NCI-H2227 (cell line): ENCODE measurements around the gene ICOS.
"Not testable (repeated sequence)": the region's sequence is repeated elsewhere in the genome, so short reads cannot be mapped to it uniquely, and the experiment has no call there.

ENCODE experiments used
- DNase-seq: peaks from one replicate; lab custom pipeline; 2025; ENCODE audit not compliant: unreplicated experiment; lab: John Stamatoyannopoulos, UW

Gene ICOS

DNA sequence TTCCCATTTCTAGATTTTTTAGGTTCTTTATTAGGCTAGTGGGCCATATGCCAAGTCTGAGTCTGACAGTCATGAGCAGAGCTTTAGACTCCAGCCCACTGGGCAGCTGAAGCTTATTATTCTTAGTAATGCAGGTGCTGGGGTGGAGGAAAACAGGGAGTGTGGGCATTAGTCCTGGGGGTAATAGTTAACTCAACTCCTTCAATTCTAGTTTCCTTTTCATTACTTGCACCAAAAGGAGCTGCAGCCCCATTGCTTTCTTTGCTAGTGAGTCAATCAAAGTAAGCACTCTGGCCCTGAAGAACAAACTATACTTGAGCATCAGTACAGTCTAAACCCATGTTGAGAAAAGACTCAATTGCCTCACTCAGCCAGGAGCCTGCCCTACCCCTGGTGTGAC is 35.5 kb downstream of the ICOS start:
- DNase-seq: no peak

DNA sequence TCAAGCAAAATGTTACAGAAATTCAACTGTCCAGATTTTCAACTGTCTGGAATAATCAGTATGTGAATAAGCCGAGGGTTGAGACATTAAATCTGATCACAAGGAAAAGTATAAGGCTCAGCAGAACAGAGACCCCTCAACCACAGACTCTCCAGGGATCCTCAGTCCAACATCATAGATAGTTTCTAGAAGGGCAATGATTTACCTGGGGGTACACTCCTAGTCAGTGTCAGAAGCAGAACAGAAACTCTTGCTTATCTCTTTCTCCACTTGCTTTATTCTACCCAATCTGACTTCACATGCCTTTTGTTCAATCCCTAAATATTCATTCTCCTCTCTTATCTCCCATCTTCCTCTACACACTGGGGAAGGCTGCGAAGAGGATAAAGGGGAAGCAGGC is 36.4 kb downstream of the ICOS start:
- no peak for DNase-seq

DNA sequence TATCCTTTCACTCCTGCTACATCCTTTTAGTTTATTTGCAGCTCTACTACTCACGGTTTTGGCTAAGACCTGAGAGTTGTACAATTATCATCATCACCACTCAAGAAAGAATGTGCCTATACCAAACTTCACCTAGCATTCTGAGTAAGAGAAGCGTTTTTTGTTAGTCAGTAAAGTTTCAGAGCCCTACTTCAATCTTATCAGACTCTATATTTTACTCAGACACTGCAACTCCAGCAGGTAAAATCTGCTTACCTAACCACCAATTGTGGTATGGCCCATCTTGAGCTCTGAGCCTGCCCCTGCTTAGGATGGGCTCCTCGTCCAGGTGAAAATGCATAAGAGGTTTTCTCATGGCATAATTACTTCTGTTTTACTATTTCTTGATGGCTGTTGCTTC is 37.1 kb downstream of the ICOS start:
- no peak for DNase-seq

DNA sequence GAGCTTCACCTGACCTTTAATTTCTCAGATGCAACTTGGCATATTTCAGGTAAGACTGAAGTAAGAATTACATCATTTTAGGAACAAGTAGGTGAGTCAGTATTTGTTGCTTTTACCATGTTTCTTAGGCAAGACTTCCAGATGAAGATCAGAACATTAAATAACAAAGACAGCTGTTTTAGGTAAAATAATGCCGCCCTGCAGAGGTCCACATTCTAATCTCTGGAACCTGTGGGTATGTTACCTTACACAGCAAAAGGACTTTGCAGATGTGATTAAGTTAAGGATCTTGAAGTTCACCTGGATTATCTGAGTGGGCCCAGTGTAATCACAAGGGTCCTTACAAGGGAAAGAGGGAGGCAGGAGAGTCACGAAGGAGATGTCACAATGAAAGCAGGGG is 39.3 kb downstream of the ICOS start:
- DNase-seq: no peak

DNA sequence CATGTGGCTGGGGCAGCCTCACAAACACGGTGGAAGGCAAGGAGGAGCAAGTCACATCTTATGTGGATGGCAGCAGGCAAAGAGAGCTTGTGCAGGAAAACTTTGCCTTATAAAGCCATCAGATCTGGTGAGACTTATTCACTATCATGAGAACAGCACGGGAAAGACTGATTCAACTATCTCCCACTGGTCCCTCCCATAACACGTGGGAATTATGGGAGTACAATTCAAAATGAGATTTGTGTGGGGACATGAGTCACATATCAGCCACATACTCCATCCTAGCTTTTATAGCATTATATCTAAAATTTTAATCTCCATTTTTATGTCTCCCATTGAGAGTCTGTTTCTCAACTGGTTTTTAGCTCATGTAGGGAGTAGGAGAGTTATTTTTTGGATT is 45.7 kb downstream of the ICOS start:
- DNase-seq: no peak

DNA sequence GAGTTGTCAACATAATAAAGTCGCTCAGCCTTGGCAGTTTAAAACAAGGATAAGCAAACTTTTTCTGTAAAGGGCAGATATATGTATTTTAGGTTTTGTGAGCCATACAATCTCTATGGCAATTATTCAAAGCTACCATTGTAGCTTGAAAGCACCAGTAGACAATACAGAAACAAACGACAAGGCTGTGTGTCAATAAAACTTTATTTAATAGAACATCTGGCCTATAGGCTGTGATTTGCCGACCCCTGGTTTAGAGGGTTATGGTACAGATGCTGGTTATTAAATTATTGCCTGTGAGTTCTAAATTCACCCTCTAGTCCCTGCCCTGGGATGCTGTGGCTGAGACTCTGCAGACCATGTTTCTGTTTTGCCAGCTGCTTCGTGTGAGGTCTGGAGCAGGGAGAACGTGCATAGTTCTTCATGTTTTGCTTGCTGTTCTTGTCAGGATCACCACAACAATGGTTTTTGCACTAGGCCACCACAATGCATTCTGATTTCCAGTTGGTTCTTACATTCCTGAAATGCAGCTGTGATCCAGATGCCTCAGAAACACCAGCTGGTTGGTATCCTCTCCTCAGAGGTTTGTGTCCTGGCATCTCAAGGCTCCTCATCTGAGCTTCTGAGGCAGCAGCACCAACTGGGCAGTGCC is 46.6 kb downstream of the ICOS start:
- DNase-seq: no peak

DNA sequence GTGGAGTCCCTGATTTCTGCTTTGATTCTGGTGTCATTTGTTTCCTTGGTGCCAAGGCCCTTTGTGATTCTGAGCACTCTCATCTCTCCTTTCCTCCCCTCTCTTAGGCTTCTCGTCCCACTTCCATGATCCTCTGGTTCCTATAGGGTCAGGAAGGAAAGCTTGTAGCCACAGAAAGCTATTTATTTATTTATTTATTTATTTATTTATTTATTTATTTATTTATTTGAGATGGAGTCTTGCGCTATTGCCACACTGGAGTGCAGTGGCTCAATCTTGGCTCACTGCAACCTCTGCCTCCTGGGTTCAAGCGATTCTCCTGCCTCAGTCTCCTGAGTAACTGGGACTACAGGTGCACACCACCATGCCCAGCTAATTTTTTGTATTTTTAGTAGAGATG is 49.4 kb downstream of the ICOS start:
- DNase-seq: not testable (repeated sequence)

DNA sequence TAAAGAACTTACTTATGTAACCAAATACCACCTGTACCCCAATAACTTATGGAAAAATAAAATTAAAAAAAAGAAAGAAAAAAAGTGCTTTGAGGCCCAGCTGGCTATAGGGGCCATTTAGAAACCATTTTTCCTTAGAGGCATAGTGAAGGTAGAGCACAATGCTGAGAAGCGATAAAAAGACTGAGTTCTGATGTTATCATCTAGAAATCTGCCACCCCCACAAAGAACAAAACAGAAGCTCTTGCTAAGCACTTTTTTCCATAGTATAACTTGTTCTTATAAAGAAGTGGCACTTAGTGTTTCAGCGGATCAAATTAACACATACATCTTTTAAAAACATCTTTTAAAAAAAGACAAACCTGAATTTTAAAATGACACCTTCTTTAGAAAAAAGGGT is 51.4 kb downstream of the ICOS start:
- DNase-seq: no peak

DNA sequence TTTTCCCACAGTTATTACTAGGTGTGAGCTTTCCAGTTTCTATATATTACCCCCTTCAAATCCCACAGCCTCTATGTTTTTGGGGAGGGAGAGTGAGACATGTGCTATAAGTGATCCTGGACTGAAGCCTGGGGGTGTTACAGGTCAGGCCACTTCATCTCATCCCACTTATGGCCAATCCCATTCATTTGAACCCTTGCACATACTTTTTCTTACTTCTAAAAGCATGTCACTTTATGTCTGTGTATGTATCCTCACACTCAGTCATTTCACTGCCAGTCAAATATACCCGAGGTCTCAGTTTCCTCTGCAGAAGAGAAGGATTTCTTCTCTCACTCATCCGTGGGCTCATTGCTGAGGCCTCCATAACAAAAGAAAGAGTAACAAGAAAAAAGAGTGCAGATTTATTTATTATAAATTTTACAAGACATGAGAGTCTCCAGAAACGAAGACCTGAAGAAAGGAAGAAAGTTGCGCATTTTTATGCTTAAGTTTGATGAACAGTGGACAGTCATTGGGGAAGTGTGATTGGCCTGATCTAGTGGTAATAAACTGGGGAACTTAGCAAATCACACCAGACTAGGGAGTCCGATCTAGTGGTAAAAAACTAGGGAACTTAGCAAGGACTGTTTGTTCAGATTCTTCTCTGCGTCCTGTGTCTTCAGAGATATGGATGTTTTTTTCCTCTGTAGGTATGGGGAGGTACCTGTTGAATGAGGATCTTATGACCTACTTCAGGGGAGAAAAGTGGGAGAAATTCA is 52.1 kb downstream of the ICOS start:
- no peak for DNase-seq

DNA sequence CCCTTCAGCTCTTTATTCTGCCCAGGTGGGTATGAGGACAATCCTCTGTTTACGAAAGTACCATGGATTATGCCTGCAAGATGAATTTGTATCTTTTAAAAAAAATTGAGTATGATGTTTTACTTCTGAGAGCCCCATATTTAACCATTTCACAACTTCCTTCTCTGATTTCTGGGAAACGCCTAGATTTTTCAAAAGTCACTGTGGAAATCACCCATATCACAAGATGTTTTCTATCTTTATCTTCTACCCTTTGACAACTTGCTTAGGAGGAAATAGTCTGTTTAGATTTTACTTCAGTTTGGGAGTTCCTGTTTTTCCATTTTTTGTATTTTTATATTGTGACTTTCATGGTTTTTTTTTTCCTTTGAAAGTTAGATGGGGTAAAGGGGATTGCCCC is 53.0 kb downstream of the ICOS start:
- DNase-seq: no peak

DNA sequence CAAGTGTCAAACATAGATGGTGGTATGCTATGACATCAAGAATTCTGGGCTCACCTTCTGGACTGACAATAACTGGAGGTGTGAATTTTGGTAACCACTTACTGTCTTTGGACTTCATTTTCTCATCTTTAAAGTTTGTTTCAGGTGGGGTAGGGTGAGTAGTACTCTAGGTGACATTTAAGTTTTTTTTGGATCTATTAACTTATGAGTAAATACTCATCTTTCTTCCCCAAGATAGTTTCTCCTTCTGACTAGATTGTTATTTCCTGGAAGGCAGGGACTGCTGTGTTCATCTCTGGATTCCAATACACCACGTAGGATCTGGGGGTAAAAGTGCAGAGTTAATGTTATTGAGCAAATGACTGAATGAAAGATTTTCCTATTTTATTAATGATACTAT is 55.9 kb downstream of the ICOS start:
- no peak for DNase-seq

DNA sequence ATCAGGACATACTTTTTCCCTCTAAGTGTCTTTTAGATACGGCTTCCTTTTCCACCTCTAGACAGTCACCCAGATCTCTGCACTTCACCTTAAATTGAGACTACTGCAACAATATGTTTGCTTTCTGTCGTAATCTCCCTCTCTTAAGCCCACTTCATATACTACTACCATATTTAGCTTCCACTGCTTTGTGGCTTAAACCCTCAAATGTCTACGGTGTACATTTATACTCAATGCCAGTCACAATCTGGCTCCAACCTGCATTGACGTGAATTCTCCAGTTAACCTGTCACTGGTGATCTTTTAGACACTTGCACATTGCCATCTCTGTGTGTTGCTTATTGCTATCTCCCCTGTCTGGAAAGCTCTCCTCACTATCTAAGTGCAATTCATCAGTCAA is 56.4 kb downstream of the ICOS start:
- DNase-seq: no peak

DNA sequence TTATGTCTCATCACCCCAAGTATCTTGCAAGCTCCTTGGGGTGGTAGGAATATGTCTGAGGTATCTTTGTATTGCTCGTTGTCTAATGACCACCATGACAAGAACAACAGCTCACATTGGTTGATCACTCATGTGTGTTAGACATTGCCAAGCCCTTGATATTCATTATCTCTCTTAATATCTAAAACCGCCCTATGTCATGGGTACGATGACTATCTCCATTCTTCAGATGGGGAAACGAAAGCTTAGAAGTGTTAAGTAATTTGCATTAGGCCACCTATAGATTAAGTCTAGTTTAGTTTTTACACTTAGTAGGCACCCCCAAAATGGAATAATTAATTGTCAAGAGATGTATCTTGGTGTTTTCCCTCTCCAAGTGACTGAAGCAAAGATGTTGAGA is 57.0 kb downstream of the ICOS start:
- DNase-seq: no peak

DNA sequence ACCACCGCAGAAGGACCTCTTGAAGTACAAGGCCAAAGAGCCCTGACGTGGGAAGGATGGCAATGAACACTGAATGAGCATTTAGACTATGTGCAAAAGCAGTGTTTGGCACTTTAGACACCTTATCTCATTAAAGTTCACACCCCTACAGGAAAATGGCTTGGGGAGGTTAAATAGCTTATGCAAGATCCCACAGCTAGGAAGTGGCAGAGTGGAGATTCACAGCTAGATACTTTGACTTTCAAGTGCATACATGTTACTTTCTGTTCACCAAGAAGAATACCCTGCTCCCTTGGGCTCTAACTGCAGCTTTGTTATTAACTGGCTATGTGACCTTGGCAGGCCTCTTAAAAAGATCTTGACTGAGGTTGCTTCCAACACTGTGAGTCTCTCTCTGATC is 58.2 kb downstream of the ICOS start:
- no peak for DNase-seq

DNA sequence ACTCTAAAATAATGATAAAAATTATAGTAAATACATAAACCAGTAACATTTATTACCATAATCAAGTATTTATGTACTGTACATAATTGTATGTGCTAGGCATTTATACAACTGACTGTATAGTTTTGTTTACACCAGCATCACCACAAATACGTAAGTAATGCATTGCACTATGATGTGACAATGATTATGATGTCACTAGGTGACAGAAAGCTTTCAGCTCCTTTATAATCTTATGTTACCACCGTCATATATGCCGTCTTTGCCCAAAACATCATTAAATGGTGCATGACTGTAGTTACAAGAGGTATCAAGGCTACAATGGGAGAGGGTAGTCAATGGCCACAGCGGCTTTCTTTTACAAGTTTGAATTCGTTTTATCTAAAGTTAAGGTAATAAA is 60.1 kb downstream of the ICOS start:
- DNase-seq: no peak

DNA sequence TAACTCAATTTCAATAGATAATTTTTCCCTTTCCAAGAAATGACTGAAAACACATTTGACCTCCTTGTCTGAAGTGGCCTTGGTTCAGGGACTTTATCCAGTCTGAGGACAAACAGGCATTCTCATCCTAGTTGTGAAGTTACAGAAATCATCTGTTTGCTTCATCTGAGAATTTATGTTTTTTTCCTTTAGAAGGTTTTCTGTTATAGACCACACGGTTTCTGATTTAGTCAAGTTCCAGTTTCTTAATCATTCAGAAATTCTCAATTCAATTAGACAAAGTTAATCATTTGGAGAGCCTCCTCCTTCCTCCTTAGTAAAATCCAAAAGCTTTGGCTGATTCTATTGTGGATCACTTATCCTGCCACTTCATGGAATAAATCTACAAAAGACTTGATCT is 60.9 kb downstream of the ICOS start:
- DNase-seq: no peak

DNA sequence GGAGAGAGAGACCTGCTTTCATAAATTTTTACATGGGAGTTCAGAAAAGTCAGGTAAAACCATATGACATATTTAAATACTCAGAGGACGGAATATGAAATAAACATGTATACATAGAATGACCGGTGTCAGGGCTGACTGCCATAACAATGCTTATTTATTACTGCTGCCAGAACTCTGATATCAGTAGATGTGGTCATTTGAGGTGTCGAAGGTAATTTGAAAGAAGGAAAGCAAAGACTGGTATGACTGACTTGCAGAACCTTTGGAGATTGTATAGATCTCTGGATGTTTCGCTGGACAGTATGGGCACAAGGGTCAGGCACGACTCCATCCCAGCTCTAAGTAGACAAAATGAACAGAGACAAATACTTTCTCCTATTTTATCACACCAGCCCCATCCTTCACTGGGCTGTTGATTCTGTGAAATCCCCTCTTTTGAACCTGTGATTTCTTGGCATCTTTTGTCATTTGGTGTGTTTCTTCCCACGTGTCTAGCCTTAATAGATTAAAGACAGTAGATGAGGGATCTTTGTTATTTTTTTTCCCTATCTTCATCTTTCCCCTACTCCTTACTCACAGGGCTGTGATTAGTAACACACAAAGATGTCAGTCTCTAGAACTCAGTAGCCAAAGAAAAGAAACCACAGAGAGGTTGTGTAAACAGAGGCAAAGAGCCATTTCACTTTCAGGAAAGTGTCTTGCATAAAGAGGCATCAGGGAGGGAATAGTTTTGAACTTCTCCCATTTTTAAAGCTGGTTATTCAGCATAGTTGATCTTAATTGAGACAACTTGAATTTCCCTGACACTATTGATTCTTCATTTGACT is 61.6 kb downstream of the ICOS start:
- DNase-seq: no peak

DNA sequence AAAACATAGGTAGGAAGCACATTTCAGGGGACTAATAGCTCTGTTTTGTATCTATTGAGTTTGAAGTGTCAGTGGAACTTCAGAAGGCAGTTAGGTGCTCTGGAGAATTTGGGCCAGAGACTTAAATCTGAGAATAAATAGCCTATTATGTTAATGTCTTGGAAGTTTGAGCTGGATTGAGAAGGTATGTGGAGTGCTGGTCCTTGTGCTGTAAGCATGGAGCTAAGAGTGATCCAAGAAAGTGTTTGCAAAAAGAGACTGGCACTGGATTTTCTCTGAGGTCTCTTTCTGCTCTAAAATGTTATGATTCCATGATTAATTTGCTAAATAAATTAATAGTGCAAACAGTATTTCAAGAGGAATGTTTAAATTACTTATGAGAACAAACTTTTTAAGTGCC is 63.3 kb downstream of the ICOS start:
- DNase-seq: no peak

DNA sequence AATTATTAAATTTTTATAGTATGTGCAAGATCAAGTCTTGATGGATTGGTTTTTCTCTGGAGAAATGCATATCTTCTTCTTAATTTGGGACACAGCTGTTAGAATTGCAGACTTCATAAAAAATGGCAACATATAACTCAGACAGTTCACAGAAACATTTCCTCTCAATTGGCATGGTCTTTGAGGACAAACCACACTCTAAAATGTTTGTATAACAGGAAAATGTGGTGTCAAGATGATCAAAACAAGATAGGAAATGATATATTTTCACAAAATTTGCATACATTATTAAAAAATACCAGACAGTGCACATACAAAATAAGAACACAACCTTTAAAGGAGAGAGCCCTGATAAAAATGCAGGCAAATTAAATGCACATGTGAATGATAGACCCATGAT is 63.9 kb downstream of the ICOS start:
- no peak for DNase-seq

DNA sequence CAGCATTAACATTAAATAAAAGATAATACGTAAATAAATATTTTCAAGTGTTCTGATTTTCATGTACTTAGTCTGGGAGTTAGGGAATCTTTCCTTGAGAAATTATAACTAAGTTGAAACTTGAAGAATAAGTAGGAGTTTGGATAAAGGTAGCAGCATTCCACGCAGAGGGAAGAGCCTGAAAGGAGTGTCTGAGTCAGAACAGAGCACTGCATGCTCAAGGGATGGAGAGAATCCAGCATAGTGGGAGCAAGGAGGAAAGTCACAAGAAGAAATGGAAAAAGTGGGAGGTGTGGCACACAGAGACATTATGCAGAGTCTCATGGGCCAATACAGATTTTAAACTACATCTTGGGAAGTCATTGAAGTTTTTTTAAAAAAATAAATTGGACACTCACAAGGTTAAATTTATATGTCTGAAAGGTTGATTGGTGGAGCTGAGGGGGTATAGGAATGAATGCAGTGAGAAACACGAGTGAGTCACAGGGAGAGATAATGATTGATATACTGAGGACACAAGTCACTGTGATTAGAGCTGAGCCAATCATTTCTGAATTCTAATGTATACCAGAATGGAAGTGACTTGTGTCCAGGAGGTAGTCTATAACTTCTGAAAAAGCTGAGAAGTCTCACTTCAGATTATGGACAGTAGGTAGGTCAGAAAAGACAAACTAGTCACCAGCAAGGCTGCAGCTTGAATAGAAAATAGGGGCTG is 66.9 kb downstream of the ICOS start:
- DNase-seq: no peak

DNA sequence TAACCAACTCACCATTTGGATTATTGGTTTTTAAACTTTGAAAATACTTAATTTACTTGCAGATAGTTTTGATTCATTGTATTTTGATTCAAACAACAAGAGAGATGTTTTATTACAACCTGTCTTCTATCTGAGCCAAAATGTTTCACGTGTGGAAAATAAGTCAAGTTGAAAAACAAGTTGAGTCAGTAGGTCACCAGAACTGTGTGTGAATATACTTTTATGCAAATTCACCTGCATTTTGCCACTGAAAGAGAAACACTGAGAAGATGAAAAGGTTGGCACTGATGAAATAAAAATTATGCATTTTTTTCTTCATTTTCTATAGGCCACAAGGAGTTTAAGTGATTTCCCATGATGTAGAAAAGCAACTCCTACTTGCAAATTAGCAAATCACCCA is 68.3 kb downstream of the ICOS start:
- no peak for DNase-seq
